DMS 273 (cell line): ENCODE data around the gene TRAK1.
A peak's percentile ranks its signal among the peaks of the same experiment; 100 is the strongest.

ENCODE experiments used
- DNase-seq: peaks from one replicate; lab custom pipeline; 2025; ENCODE audit not compliant: unreplicated experiment; lab: John Stamatoyannopoulos, UW

TRAK1 gene

DNA sequence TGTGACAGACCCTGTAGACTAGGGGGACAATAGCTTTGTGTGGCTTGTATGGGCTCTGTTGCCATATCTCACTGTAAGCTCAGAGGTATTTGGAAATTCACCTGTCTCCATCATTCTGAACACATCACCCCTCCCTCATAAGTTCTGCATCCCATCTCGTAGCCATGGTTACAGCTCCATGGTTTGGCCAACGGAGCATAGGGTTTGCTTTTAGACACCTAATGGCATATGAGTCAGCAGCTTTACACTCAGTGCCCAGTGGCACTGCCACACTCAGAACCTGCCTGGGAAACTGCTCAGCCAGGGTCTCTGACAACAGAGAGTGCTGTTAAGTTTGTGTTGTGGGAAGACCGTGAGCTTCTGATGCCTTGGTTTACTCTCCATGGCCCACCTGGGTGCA lies 107.6 kb downstream of the TRAK1 start:
- DNase-seq = no peak

GRCh38 chr3:42202217-42202865 lies 111.2 kb downstream of the TRAK1 start:
- no peak for DNase-seq

GRCh38 chr3:42204867-42205599 lies 113.9 kb downstream of the TRAK1 start:
- no peak for DNase-seq

DNA sequence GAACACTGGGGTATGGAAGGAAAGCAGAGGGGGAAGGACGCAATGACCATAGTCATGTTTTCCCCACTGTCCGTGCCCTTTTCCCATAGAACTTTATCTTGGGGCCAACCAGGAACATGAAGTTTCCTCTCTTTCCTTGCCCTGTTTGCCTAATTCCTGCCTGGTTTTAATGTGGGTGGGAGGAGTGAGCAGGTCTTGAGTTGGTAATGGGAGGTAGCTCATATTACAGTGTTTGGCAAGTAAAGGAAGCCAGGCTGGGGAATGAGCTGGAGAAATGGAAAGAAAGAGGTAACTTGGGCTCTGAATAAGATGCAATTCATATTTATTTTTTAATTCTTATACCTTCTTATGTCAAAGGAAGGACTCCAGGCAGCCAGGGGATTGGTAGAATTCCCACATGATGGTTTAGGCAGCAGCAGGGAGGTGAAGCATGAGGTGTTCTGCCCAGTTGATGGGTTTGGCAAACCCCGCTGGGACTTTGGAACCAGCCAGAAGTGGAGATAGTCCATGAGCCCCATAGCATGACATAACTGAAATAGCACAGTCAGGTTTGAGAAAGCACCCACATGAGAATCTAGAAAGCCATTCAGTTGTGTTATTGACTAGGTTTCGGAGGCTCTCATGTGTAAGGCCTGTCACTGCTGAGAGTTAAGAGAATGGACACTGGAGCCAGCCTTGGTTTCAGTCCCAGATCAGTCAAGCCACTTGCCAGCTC lies 114.8 kb downstream of the TRAK1 start:
- DNase-seq = no peak

DNA sequence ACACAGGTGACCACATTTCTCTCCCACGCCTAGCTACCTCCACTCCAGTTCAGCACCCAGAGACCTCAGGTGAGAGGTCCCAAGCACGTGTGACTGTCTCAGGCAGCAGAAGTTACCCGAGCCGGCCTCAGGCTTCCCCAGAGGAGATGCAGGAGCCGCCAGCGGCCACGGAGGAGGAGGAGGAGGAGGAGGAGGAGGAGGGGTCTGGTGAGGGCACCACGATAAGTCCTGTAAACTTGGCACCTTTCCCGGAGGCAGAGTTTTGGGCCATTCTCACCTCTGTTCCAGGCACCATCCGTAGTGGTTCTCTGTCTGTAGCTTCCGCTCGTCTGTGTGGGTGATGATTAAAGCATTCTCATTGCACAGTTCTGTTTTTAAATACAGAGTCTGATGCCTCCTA lies 118.8 kb downstream of the TRAK1 start:
- no peak for DNase-seq

DNA sequence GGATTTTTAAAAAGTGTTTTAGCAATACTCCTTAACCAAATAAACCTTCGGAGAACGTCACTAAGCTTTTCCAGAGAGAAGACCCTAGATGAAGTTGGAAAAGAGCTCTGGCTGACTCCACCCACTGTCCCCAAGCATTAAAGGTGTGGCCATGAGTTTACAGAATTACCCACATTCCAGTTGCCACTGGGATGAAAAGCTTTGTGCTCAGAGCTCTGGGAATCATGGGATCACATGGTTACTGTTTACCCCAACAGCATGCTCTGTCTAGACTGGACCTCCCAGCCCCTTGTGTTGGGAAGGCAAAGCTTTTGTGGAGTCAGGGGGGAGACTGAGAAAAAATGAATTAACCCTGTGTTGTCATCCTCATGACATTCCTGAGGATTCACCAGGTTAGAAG lies 119.6 kb downstream of the TRAK1 start:
- DNase-seq = no peak

DNA sequence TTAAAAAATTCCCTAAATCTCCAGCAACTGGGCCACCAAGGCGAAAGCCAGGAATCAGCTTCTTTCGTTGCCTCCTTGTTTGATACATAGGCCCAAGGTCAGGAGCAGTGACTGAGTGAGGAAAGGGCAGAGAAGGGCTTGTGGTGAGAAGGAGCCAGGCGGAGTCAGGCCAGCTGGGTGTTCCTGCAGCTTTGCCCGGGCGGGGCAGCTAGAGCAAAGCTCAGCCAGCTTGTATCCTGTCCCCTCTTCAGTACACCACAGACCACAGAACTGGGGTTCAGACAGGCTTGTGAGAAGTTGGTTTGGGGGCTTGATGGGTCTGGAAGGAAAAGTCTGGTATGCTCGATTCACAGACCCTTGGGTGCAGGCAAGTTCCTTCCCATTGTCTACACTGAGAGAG lies 122.3 kb downstream of the TRAK1 start:
- DNase-seq = no peak

DNA sequence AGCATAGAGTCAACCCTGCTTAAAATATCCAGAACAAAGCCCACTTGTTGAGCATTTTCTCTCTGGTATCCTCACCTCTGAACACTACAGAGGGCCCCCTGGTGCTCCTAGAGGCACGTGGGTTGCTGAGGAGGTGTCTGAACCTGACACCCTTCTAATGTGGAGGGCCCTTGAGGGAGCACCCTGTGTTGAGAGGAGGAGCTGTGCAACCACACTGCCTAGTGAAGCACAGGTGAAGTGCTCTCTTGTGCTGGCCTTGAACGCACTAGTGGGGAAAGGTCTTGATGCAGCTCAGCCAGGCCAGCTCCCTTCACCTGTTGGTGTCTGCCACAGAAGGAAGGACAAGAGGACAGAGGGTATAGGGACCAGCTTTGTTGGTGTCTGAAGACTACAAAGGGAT lies 122.9 kb downstream of the TRAK1 start:
- DNase-seq = no peak

- no peak for DNase-seq
Measured at GRCh38 chr3:42214565-42215283, 123.6 kb downstream of the TRAK1 start.

GRCh38 chr3:42216302-42216701 lies 125.1 kb downstream of the TRAK1 start:
- no peak for DNase-seq

DNA sequence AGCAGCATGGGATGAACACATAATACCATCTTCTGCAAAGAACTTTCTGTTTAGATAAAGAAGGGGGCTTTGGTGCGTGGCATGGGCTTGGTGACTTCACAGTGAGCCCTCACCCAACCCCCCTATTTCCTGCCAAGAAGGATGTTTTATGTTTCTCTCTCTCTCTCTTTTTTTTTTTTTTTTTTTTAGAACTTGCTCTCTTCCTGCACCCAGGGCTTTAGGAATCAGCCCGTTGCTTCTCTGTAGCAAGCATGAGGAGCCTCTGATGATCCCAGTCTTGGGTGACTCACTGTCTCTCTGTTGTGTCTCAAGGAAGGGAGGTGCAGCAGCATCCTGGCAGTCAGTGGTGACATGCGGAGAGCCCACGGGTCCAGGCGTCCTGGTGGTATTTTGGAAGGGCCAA lies 125.8 kb downstream of the TRAK1 start:
- DNase-seq = no peak

GRCh38 chr3:42220436-42221121 lies 129.4 kb downstream of the TRAK1 start:
- DNase-seq = no peak

- no peak for DNase-seq
Measured at GRCh38 chr3:42222942-42223693, 132.0 kb downstream of the TRAK1 start.

DNA sequence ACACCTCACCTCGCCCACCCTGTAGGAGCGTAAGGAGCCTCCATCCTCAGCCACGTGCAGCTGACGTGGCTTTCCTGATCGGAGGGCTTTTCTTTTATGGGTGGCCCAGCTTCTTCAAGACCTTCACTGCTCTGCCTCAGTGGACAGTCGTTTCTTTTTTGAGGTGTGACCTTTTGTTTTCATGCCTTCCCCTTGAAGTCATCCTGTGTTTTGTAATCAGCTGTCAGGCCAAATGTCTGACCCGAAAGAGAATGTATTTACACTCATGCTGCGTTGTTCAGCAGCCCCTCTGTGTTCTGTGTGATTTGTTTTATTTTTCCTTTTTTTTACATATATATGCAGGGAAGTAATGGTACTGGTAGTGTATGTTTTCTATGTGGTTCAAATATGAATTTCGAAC lies 133.0 kb downstream of the TRAK1 start:
- no peak for DNase-seq

DNA sequence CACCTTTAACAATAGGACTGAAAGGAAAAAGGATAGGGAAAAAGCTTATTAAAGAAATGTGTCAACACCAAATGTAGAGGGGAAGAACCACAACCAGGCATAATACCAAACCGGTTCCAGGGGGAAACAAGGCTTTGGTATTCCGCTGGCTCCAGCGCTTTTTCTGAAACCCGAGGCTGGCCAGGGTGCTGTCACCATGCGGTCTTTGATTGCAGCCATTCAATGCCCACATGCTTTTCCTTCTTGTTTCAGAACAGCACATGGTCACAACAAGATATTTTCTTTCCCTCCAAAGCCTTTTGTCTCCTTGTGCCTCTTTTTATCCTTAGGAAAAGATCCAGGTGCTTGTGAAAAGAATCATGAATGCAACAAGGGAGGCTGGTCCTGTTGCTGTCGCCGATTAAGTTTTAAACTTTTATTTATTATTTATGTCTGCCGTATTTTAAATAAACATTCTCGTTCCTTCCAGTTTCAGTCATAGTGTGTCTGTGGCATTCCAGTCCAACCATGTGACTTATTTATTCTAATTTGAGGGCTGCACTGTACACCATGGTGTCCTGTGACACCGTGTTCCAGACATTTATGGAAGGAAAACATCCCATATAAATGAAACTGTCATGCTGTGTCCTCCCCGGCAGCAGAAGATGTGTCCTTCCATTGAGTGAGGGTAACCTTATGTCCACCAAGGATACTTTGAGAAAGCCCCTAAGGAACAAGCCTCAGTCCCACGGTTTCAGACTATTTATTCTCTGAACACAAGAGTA lies 133.7 kb downstream of the TRAK1 start:
- DNase-seq = no peak

DNA sequence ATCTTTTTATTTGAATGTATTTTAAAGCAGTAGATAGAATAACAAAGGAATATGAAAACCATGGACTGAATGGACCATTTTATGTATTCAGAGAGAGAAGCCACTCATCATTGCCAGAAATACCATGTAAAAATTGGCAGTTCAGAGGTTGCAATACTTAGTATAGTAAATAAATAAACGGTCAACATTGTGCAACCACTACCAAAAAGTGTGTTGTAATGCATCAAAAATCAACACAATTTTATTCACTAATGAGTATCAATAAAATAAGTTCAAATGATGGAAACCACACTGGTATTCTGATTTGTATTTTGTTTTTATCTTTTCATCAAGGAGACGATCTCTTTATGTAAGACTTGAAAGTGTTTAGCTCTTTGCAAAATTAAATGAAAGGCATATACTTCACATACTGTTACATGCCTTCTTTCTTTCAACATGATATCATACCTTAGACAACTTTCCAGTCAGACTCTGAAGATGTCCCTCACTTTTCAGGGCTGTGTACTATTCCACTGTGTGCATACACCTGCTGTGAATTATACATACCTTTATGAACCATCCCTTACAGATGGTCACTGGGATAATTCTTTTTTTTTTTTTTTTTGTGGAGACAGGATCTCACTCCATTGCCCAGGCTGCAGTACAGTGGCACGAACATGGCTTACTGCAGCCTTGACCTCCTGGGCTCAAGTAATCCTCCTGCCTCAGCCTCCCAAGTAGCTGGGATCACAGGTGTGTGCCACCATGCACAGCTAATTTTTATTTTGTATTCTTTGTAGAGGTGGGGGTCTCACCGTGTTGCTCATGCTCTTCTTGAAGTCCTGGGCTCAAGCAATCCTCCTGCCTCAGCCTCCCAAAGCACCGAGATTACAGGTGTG lies 134.6 kb downstream of the TRAK1 start:
- DNase-seq = no peak

GRCh38 chr3:42226470-42227425 lies 135.6 kb downstream of the TRAK1 start:
- peak; percentile 34 for DNase-seq
